Large intestine (tissue), 3 donors: ENCODE results near the gene MIB2. TPM values are rescaled to one million over a fixed set of nuclear protein-coding genes. Genes with fewer than 3 reads are reported as not detected.
A peak's percentile ranks its signal among the peaks of the same experiment; 100 is the strongest.

Experiments
- DNase-seq, 2 donors: peaks; one replicate each; pipeline versions ENCODE4 v3.0.0 to v3.0.0-alpha.2; 2013
- H3K27ac ChIP-seq: one replicate; pipeline ENCODE4 v1.5.1; 2013; ENCODE audit warnings: low read length
- H3K27me3 ChIP-seq: 2 replicates; pipeline ENCODE4 v1.6.1; 2013; ENCODE audit warnings: low read length; ENCODE audit not compliant: control insufficient read depth, insufficient read depth
- H3K36me3 ChIP-seq: 2 replicates; pipeline ENCODE4 v1.6.1; 2013; ENCODE audit warnings: low read length; ENCODE audit not compliant: control insufficient read depth, insufficient read depth
- H3K4me1 ChIP-seq: one replicate; pipeline ENCODE4 v1.6.1; 2013; ENCODE audit warnings: low read length; ENCODE audit not compliant: control insufficient read depth, insufficient read depth
- H3K4me3 ChIP-seq: one replicate; pipeline ENCODE4 v1.5.1; 2013; ENCODE audit warnings: low read length
- H3K9me3 ChIP-seq: one replicate; pipeline ENCODE4 v1.6.1; 2013; ENCODE audit warnings: mild to moderate bottlenecking, low read depth, low read length, moderate library complexity; ENCODE audit not compliant: control insufficient read depth
- WGBS: methylation state at CpG from one replicate; pipeline ENCODE4 v1.1.5; 2013; ENCODE audit warnings: low lambda C conversion rate; ENCODE audit not compliant: insufficient coverage; 5-methylcytosine and 5-hydroxymethylcytosine counted together
- polyA plus RNA-seq: library from polyadenylated mRNA; unstranded; fragments of 120-200 nt; gene quantifications from one replicate; pipeline ENCODE4 v1.2.1, GENCODE V29; 2013

MIB2 gene
- polyA plus RNA-seq, 1 donor: 49.8 TPM

- no peak for DNase-seq
- Histone ChIP-seq H3K27ac (no peak overlapping the region), H3K4me3 (no peak overlapping the region), H3K4me1 (peaks cover 2% of the 10 kb centered on the region), H3K36me3 (peaks cover 27% of the 10 kb centered on the region), H3K9me3 (no peaks in the 10 kb centered on the region), H3K27me3 (no peaks in the 10 kb centered on the region)
- no CpG with 5 or more reads among the region's 17 CpGs for WGBS
Observed at GRCh38 chr1:1622788-1623094, 7.4 kb downstream of the MIB2 start.

- no peak overlapping the region for H3K27ac ChIP-seq
- no peak for DNase-seq
Observed at GRCh38 chr1:1623181-1623630, 7.9 kb downstream of the MIB2 start.

DNA sequence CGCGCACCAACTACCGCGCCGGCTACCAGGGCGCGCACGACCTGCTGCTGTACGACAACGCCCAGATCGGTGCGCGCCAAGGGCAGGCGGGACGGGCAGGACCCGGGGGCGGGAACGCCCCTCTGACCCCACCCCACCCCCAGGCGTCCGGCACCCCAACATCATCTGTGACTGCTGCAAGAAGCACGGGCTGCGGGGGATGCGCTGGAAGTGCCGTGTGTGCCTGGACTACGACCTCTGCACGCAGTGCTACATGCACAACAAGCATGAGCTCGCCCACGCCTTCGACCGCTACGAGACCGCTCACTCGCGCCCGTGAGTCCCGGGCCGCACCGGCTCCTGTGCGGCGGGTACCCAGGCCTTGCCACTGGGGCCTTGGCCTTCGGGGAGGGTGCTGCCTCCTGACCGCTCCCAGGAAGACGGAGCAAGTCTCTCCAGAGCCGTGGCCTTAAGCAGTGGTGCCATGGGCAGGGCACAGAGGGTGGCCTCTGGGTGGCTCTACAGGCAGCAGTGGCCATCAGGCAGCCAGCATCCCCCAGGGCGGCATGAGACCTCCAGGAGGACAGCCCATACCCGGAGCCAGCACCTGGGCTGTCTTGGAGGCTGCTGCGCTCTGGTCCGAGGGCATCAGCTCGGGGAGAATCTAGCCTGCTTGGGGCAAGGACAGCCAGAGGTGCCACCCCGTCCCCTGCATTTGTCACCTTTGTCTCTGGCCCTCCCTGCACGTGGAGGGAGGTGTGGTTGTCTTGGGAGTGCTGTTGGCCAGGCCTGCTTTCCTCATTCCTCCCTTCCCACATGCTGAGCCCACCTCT, 8.5 kb downstream of the MIB2 start:
- H3K4me3 ChIP-seq: no peak overlapping the region
- H3K36me3 ChIP-seq: peaks cover 21% of the 10 kb centered on the region
- H3K27ac ChIP-seq: no peak overlapping the region
- DNase-seq: no peak
- H3K4me1 ChIP-seq: peaks cover 2% of the 10 kb centered on the region
- H3K27me3 ChIP-seq: no peaks in the 10 kb centered on the region
- H3K9me3 ChIP-seq: no peaks in the 10 kb centered on the region
- no CpG with 5 or more reads among the region's 51 CpGs for WGBS

More at GRCh38 chr1:1623181-1623630, 7.9 kb downstream of the MIB2 start:
- Histone ChIP-seq H3K9me3 (no peaks in the 10 kb centered on the region), H3K36me3 (peaks cover 26% of the 10 kb centered on the region), H3K4me3 (no peak overlapping the region), H3K4me1 (peaks cover 2% of the 10 kb centered on the region), H3K27me3 (no peaks in the 10 kb centered on the region)
- WGBS: no CpG with 5 or more reads among the region's 33 CpGs

DNA sequence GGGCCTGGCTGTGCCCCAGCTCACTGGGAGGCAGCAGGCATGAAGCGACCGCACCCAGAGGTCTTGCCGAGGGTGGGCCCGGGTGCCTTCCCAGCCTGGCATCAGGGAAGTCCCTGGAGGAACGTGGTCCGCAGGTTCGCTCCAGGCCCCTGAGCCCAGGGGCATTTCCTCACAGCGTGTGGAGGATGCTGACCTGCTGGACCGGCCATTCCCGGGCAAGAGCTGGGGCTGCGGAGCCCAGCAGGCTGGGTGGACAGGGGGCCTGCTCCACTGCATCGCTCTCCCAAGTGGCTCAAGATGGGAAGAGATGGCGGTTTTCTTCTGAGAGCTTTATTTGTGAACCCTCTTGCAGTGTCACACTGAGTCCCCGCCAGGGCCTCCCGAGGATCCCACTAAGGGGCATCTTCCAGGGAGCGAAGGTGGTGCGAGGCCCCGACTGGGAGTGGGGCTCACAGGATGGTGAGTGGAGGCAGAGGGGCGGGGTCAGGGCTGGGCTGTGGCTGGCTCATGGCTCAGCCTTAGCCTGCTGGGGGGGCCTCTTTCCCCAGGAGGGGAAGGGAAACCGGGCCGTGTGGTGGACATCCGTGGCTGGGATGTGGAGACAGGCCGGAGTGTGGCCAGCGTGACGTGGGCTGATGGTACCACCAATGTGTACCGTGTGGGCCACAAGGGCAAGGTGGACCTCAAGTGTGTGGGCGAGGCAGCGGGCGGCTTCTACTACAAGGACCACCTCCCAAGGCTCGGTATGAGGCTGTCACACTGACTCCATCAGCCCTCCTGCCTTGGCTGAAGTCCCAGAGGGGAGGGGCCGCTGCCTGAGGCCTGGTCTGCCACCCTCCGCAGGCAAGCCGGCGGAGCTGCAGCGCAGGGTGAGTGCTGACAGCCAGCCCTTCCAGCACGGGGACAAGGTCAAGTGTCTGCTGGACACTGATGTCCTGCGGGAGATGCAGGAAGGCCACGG, 9.4 kb downstream of the MIB2 start:
- no CpG with 5 or more reads among the region's 38 CpGs for WGBS
- H3K27ac ChIP-seq: no peak overlapping the region
- H3K4me3 ChIP-seq: no peak overlapping the region
- DNase-seq: no peak
- H3K4me1 ChIP-seq: peaks cover 2% of the 10 kb centered on the region
- H3K9me3 ChIP-seq: no peaks in the 10 kb centered on the region
- H3K27me3 ChIP-seq: no peaks in the 10 kb centered on the region
- peaks cover 19% of the 10 kb centered on the region for H3K36me3 ChIP-seq

DNA sequence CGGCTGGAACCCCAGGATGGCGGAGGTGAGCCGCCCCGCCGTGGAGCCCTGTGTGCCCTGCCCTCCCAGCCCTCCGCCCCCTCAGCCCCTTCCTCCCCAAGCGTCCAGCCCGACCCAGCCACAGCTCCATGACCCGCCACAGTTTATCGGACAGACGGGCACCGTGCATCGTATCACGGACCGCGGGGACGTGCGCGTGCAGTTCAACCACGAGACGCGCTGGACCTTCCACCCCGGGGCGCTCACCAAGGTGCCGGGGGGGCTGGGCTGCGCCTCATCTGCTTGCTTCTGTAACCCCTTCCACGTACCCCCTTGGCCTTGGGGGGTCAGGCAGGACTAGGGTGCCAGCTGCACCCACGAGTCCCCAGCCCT, 10.1 kb downstream of the MIB2 start:
- Histone ChIP-seq H3K36me3 (peaks cover 19% of the 10 kb centered on the region), H3K27ac (no peak overlapping the region), H3K27me3 (peaks cover under 1% of the 10 kb centered on the region), H3K9me3 (no peaks in the 10 kb centered on the region), H3K4me1 (peaks cover 2% of the 10 kb centered on the region), H3K4me3 (no peak overlapping the region)
- no CpG with 5 or more reads among the region's 28 CpGs for WGBS
- no peak for DNase-seq

- no peak for DNase-seq
- H3K36me3 ChIP-seq: peaks cover 19% of the 10 kb centered on the region
- H3K9me3 ChIP-seq: no peaks in the 10 kb centered on the region
- peaks cover 2% of the 10 kb centered on the region for H3K4me1 ChIP-seq
- no peak overlapping the region for H3K4me3 ChIP-seq
- H3K27ac ChIP-seq: no peak overlapping the region
- peaks cover 5% of the 10 kb centered on the region for H3K27me3 ChIP-seq
- WGBS: no CpG with 5 or more reads among the region's 8 CpGs
Observed at GRCh38 chr1:1625824-1626206, 10.5 kb downstream of the MIB2 start.

- H3K36me3 ChIP-seq: peaks cover 19% of the 10 kb centered on the region
- peaks cover 2% of the 10 kb centered on the region for H3K4me1 ChIP-seq
- no peak overlapping the region for H3K27ac ChIP-seq
- peaks cover 5% of the 10 kb centered on the region for H3K9me3 ChIP-seq
- peaks cover 11% of the 10 kb centered on the region for H3K27me3 ChIP-seq
- WGBS: no CpG with 5 or more reads among the region's 48 CpGs
- no peak for DNase-seq
- H3K4me3 ChIP-seq: no peak overlapping the region
Observed at GRCh38 chr1:1626207-1627141, 11.2 kb downstream of the MIB2 start.

- H3K36me3 ChIP-seq: peaks cover 19% of the 10 kb centered on the region
- H3K4me1 ChIP-seq: peaks cover 2% of the 10 kb centered on the region
- H3K27ac ChIP-seq: no peak overlapping the region
- DNase-seq: peak in 1 of 2 donors; percentile 55
- no CpG with 5 or more reads among the region's 37 CpGs for WGBS
- H3K27me3 ChIP-seq: peaks cover 17% of the 10 kb centered on the region
- no peak overlapping the region for H3K4me3 ChIP-seq
- peaks cover 5% of the 10 kb centered on the region for H3K9me3 ChIP-seq
Observed at GRCh38 chr1:1627261-1627828, 12.0 kb downstream of the MIB2 start.

- no CpG with 5 or more reads among the region's 53 CpGs for whole genome bisulfite sequencing
- DNase-seq: no peak
Observed at GRCh38 chr1:1627829-1628753, 12.8 kb downstream of the MIB2 start.

More at GRCh38 chr1:1627829-1628753, 12.8 kb downstream of the MIB2 start:
- Histone ChIP-seq H3K36me3 (peaks cover 19% of the 10 kb centered on the region), H3K4me1 (peaks cover 2% of the 10 kb centered on the region), H3K27ac (no peak overlapping the region), H3K27me3 (peaks cover 17% of the 10 kb centered on the region), H3K9me3 (peaks cover 5% of the 10 kb centered on the region), H3K4me3 (no peak overlapping the region)
